GM21528 (cell line): ENCODE results near the gene SUN2.

Source experiments
- ATAC-seq: cut with Tn5 transposase; IDR thresholded peaks from one replicate; pipeline ENCODE4 v1.9.1; 2021; ENCODE audit warnings: mild to moderate bottlenecking, moderate library complexity; ENCODE audit not compliant: unreplicated experiment, low FRiP score

SUN2 gene

DNA sequence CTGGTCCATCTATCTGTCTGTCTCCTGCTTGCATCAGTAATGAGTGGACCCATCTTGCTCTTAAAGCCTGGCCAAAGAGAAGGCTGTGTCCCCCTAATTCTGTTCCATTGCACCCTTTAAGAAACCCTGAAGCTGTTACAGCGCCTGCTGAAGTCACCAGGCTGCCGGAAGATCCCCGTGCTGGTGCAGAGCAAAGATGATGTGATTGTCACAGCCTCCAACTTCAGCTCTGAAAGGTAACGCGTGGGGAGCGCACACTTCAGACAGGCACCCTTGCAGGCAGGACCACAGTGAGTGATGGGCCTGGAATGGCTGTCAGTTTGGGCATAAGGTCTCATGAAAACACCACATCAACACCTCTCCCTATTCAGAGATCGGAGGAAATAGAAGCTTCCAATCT is 31.6 kb downstream of the SUN2 start:
- no peak for ATAC-seq

DNA sequence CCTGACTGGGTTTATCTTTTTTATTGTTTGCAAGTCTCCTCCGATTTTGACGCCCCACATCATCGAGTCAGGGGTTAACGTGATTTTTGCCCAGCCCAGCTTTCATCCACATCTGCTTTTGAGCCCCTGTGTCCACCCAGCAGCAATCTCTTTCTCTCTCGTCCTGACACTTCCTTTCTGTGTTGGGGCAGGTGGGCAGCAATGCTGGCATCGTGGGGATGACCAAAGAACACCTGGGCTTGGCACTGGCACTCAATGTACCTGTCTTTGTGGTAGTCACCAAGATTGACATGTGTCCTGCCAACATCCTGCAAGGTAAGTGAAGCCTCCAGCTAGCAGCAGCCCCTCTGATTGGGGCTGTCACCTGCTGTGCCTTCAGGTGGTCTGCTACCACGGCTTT is 34.2 kb downstream of the SUN2 start:
- no peak for ATAC-seq

DNA sequence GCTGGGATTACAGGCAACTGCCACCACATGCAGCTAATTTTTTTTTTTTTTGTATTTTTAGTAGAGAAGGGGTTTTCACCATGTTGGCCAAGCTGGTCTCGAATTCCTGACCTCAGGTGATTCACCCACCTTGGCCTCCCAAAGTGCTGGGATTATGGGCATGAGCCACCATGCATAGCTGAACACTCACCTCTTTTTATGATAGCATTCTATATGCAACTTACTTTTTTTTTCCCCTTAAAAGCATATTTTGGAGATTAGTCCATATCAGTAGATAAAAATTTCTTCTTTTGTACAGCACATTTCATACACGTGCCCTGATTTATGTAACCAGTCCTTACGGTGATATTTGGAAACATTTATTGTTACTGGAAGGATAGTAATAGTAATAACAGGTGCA is 35.4 kb downstream of the SUN2 start:
- ATAC-seq, result no peak

DNA sequence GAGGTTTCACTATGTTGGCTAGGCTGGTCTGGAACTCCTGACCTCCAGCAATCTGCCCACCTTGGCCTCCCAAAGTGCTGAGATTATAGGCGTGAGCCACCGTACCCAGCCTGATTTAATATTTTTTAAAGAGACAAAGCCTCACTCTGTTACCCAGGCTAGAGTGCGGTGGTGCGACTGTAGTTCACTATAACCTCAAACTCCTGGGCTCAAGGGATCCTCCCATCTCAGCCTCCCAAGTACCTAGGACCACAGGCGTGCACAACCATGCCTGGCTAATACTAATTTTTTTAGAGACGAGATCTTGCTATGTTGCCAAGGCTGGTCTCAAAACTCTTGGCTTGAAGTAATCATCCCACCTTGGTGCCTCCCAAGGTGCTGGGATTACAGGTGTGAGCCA is 36.6 kb downstream of the SUN2 start:
- ATAC-seq, result no peak

DNA sequence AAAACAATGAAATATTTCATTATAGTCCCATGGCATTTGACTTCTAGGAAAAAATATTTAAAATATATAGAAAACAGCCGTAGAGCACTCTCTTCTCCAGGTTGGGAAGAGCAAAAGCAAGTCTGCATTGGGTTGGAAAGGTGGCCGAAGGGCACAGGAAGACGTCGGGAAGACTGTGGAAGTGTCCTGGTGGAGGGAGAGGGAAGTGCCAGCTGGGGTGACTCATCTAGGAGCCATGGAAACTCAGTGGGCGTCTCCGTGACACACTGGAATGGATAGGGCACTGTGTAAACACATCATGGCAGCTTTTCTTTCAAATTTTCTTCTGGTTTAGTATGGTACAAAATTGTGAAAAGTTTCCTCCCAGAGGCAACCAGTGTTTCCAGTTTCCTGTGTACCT is 37.4 kb downstream of the SUN2 start:
- no peak for ATAC-seq

DNA sequence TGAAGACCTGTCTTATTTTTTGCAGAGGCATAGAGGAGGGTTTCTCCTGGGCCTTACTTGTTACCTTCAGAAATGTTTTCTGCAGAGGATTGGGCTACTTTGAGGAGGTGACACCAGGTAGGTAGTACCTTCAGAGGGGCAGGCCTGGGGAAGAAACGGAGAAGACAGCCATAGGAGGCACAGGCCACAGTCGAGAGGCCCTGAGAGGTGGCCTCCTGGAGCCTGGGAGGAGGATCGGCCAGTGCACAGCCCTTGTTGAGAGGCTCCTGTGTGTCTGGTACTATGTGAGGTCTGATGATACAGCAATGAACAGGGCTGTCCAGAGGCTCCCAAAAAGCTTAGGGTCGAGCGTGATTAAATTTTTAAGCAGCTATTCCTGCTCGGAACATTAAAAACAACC is 38.6 kb downstream of the SUN2 start:
- ATAC-seq, result no peak

DNA sequence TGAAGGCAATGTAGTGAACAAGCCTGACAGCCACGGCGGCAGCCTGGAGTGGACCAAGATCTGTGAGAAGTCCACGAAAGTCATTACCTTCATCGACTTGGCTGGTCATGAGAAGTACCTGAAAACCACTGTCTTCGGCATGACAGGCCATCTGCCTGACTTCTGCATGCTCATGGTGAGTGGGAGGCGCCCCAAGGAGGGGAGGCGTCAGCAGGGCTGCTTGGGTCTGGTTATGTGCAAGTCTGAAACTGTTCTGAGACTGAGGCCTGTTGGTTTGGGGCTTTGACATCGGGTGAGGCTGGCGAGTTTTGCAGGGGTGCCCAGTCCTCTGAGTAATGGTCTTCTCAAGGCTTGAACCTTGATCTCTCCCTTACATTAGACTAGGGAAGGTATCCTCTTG is 39.0 kb downstream of the SUN2 start:
- no peak for ATAC-seq

DNA sequence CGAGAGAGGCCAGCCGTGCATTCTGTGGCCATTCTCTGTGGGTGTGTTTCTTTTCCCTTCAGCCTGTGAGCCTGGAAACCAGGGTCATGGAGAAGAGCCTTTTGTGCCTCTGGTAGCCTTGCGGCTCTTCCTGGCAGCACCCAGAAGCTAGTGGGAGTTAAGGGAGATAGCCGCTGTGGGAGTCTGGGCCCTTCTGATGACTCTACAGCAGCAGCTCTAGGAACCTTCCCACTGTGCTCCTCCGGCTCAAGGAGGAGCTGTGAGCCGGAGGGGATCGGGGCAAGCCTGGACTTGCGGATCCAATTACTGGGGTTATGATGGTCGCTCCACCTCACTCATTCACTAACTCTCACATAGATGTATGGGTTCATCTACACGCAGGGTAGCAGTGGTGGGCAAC is 39.5 kb downstream of the SUN2 start:
- ATAC-seq, result no peak

DNA sequence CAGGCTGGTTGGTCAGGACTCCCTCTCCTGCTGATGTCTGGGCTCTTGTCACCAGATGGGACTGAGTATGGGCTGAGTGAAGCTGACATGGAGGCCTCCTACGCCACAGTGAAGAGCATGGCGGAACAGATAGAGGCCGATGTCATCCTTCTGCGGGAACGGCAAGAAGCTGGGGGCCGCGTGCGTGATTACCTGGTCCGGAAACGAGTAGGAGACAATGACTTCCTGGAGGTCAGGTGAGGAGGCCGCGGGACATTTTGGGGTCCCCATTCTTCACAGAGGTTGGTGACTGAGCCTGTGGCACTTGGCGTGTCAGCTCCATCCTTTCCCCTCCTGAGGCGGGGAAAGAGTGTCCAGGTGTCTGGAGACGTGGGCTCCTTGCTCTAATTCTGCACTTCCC is 39.9 kb downstream of the SUN2 start:
- no peak for ATAC-seq

DNA sequence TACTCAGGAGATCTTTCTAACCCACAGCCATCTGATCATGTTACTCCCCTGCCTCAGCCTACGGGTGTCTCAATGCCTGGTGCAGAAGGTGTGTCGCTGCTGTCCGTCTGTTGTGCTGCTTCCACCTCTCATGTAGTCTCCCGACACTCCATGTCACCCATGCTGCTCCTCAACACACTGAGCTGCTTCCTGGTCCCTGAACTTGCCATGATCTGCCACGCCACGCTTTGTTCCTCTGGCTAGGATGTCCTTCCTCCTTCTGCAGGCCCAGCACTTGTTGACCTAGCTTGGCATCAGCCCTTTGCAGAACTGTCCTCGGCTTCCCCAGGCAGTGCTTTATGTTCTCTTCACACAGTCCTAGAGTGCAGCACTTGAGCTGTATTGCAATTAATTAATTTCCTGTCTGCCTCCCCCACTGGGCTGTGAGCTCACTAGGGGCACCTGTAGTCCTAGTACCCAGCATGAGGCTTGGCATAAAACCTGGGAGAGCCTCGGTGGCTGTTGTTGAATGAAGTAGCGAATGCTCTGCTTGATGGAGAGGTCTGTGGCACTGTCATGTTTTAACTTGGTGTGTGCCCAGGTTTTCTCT is 40.5 kb downstream of the SUN2 start:
- no peak for ATAC-seq

DNA sequence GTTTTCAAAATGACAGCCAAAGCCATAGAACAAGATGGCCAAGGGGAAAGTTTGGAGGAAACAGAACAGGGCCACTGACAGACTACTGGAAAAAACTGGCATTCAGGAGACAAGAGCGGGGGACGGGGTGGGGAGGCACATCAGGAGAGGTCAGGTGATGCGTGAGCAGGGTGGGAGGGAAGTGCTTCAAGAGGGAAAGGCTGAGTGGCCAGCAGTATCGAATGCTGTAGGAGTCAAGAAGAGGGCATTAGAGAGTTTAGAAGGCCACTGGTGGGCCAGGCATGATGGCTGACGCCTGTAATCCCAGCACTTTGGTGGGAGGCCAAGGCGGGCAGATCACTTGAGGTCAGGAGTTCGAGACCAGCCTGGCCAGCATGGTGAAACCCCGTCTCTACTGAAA is 41.9 kb downstream of the SUN2 start:
- ATAC-seq, result no peak

DNA sequence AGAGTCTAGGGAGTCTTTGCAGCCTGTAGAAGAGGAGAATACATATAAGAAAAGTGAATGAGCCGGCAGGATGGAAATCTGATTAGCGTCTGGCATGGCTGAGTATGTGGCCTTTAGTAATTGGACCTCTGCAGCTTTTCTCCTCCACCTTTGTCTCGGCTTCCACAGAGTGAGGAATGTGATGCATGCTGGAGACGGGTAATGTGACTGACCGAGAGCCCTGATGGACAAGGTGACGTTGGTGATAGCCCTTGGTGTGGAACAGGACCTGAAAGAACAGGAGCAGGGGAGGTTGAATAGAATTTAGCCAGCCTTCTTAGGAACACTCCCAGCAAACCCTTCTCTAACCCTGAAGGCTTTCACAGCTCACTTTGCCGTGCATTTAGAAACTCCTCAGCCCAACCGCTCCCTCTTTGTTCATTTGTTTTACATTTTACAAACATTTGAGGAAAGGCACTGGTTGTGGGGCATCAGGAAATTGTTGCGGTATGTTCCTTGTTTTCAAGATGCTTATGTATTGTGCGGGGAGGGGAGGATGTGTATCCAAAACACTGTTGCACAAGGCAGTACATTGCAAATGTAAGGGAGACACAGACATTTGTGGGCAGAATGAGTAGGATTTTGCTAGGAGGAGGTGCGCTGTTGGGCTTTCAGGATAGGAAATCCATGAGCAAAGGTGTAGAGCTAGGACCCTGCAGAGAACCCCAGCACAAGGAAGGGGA is 43.2 kb downstream of the SUN2 start:
- no peak for ATAC-seq

DNA sequence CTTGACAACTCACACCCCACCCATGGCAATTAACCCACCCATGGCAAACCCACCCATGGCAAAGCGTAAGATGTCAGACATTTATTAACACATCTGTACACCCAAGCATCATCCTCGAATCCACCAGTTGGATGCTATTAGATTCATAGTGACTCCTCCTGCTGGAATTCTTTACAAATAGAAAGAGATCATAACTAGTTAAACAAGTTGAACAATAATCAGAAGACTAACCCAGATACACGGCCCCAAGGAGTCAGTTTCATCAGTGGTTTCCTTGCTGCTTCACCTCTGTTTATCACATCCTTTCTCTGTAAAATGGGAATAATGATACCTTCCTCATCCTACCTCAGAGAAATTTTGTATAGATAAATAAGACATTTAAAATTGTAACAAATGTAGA is 44.9 kb downstream of the SUN2 start:
- ATAC-seq, result no peak

DNA sequence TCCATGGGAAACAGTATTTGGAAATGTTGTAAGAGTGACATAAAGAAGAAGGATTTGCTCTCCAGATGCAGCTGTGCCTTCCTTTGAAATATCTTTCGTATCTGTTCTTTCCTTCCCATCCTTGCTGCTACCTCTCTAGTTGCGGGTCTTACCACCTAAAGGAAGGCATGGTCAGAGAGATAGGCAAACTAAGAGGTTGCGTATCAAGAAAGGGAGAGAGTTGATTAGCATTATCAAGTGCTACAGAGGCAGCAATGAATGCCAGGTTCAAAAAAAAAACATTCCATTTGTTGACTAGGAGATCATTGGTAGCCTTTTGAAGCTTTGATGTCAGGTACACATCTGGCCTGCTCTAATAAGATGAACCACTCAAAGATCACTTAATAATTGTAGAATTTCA is 45.4 kb downstream of the SUN2 start:
- ATAC-seq, result no peak

DNA sequence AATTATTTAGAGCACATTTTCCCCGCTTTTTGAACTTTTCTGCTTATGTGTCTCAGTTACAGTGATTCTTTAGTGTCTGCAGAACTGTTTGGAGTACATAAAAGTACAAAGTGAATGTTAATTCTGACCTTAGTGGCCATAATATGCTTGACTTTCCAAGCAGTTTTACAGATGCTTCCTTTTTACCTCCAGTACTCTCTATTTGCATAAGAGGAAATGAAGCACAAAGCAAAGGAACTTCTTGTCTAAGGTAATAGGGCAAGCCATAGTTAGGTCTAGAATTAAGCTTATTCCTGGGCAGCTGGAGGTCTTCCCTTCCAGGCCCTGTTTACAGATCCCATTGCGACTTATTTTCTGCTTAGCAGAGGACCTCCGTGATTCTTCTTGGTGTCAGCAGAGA is 46.5 kb downstream of the SUN2 start:
- no peak for ATAC-seq

DNA sequence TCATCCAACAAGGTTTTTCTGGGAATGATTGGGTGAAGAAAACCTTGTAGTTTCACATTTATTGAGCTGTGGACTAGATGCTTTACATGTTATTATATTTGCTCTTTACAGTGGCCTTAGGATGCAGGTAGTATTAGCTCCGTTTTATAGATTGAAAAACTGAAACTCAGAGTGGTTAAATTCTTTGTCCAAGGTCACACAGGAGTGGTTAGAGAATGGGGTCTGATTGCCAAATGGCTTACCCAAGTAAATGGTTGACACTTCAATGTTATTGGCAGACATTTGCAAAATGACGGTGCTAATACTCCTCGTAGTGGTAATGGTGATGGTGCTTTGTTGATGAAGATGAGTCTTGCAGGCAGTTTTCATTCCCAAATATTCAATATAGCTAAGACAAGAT is 47.8 kb downstream of the SUN2 start:
- ATAC-seq, result no peak

DNA sequence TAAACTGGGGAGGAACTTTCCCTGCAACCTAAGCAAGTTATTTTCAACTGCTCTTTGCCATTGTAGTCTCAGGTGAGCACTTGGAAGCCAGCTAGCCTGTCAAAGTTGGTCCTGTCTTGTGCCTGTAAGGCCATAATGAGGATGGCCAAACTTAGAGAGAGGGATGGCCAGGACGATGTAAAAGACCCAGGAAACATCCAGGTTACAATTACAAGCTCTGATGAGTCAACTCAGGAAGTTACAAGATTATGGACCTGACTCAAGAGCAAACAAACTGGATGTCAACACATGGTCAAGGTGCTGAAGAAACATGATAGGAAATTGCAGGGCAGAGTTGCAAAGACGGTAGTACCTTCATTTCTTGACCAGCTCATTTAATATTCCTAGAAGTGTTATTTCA is 48.5 kb downstream of the SUN2 start:
- ATAC-seq, result no peak

DNA sequence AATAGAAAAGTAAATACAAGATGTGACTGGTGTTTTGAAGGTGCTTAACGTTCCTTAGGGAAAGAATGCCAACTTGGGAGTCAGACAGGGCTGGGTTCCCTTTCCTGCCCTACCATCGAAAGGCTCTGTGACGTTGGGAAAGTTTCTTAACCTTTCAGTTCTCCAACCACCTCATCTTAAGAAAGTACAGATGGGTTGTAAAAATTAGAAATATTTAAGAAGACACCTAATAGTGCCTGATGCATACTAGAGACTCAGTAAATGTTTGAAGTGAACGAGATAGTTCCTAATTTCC is 49.0 kb downstream of the SUN2 start:
- no peak for ATAC-seq

DNA sequence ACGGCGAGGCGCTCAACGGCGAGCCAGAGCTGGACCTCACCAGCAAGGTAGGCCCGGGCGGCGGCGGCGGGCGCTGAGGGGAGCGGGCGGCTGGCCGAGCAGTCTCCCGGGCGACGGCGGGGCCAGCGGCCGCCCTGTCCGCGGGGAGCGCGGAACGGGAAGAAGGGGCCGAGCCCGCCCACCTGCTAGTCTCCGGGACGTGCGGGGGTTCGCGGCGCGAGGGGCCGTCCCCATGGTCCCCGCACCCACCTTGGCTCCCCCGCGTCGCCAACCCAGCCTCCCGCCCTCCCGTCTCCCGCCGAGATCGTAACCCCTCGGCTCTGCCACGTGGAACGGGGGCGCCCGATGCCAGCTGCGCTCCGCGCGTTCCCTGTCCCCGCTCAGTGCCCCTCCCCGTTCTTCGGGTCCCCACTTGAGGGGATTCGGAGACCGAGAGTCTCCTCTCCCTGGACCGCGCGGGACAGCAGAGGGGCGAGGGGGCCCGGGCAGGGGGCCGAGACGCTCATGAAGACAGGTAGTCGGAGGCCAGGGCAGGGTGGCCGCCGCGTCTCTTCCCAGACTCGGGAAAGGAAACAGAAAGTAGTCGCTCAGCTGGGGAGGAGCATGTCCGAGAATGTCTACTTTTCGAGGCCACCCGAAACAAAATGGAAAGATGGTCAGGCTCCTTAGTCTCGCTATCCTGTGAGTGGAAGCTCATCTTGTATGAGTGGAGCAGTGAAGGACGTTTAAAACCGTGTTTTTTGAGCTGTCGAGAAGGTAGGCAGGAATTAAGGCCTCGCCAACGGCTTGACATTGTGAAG is 49.5 kb downstream of the SUN2 start:
- ATAC-seq, result peak; percentile 11

DNA sequence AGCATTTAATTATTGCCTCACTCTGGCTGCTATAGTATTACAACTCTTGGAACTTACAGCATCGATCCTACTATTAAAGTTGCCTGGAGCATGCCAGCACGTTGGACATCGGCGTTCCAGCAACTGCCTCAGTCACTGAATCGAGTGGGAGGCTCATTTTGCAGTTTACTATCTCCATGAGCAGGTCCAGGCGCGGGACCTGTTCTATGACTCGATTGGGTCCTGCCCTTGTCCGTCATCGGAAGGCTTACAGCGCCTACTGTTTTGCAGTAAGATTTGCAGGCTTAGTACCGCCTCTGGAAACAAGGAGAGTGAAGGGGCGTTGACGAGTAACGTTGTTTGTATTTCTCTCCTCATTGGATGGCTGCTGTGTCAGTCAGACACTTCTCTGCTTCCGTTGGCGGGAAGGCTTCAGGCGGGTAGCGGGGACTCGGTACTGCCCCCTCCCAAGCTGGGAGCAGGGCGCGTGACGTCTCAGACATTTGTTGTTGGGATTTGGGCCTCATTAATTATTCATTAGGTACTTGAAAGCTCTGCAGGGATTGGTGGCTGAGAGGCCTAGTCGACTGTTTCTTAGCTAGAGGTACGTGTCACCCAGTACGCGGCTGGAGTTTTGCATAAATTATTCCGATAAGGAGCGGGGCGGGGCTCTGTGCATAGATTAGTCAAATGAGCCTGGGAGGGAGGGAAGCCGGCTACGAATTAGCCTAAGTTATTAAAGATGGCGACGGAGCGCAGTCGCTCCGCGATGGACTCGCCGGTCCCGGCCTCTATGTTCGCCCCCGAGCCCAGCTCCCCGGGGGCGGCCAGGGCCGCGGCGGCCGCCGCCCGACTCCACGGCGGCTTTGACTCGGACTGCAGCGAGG is 50.3 kb downstream of the SUN2 start, which contains the start of gene GTPBP1:
Gene GTPBP1 (plus strand): TSS at position 710 of the 866 bp plus-strand sequence. CDS start 12 bp downstream, at position 722.
- peak; percentile 76 for ATAC-seq

DNA sequence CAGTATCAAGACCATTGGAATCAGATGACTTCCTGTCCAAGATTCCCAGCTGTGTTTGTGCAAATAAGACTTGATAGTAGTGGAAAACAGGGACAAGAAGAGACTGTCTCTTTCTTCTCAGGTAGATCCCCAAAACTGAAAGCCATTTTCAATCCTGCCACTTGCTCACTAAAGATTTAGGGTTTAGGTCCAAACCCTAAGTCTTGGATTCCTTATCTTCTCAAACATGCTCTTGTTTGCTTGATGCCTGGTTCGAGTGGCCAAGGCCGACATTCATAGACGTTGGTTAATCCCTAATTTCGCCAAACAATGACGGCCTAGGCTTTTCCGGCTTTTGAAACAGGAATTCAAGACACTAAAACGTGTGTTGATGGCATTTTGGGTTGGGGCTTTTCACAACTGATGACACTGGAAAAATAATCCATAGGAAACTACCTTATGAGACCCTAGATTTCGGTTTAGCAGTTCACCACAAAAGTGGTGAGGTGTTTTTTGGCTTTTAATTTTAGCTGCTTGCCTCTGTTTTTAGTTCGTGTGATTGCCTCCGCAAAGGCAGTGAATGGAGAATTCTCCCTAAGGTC is 51.1 kb downstream of the SUN2 start:
- no peak for ATAC-seq
